Stimulated activated CD4-positive, alpha-beta T cell treated with anti-CD3 and anti-CD28 coated beads, Interleukin-15, amount 100 ng/mL, for 48 hours (primary cell): Measurements from ENCODE around the gene MYMX.

Source experiments
- DNase-seq, 2 donors: peaks; one replicate each; pipeline ENCODE4 v3.0.0-alpha.2; 2020; ENCODE audit warnings: low read depth in 2 of 2

MYMX gene

GRCh38 chr6:44264154-44265006 is 47.7 kb downstream of the MYMX start:
- DNase-seq: no peak

- DNase-seq: peak; percentile 88 to 94
Observed at GRCh38 chr6:44265007-44265721, 48.4 kb downstream of the MYMX start, which contains the start of gene NFKBIE. TSS of gene NFKBIE (minus strand) at chr6:44265551. CDS start at chr6:44265346, 205 bp downstream.

GRCh38 chr6:44265722-44266233 is 49.1 kb downstream of the MYMX start:
- DNase-seq: no peak

- DNase-seq: no peak
Observed at GRCh38 chr6:44266347-44266746, 49.6 kb downstream of the MYMX start.

- no peak for DNase-seq
Observed at GRCh38 chr6:44267252-44267651, 50.5 kb downstream of the MYMX start.
